ENCODE results near the gene RXRG.

DNA sequence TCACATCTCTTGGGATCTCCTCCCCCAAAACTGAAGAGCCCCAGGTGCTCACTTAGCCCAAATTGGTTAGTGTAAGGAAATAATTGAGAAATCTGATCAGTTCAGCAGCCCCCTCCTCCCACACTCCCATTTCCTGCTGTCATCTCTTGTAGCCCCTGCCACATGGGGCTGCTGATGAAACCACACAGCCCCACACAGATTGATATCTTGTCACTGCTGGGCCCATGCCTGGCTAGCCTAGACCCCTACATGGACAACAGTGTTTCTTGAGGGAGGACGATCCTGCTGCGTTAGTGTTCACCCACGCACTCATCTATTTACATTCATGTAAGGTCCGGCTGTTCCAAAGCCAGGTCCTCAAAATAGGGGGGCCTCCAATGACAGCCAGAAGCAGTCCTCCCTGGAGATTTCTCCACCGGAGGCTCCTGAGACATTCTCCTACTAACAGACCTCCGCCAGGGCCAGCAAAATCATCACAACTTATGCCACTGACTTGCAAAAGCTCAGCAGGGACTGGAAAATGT lies 23.9 kb upstream of the RXRG start:
- TF ChIP-seq, protein P1, sequence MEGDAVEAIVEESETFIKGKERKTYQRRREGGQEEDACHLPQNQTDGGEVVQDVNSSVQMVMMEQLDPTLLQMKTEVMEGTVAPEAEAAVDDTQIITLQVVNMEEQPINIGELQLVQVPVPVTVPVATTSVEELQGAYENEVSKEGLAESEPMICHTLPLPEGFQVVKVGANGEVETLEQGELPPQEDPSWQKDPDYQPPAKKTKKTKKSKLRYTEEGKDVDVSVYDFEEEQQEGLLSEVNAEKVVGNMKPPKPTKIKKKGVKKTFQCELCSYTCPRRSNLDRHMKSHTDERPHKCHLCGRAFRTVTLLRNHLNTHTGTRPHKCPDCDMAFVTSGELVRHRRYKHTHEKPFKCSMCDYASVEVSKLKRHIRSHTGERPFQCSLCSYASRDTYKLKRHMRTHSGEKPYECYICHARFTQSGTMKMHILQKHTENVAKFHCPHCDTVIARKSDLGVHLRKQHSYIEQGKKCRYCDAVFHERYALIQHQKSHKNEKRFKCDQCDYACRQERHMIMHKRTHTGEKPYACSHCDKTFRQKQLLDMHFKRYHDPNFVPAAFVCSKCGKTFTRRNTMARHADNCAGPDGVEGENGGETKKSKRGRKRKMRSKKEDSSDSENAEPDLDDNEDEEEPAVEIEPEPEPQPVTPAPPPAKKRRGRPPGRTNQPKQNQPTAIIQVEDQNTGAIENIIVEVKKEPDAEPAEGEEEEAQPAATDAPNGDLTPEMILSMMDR (IDR thresholded peaks at IDR 0.05; ENCODE audit: insufficient read depth, low read depth, low read length): no peak
- no peak for TF ChIP-seq EZH2 (IDR thresholded peaks at IDR 0.05; ENCODE audit: insufficient read depth, low read length)
